ENCODE data around the gene ACSL3. TPM values are rescaled to one million over a fixed set of nuclear protein-coding genes. Genes with fewer than 3 reads are reported as not detected.
A peak's percentile ranks its signal among the peaks of the same experiment; 100 is the strongest.
"Not testable (repeated sequence)": the region's sequence is repeated elsewhere in the genome, so short reads cannot be mapped to it uniquely, and the experiment has no call there.

Gene ACSL3
- total RNA-seq, 1 experiment from 2014 or later, result 138 TPM

- no peak for DNase-seq (ENCODE audit: low read depth)
These were observed 107.8 kb downstream of the ACSL3 start for GRCh38 chr2:222968550-222969155.

DNA sequence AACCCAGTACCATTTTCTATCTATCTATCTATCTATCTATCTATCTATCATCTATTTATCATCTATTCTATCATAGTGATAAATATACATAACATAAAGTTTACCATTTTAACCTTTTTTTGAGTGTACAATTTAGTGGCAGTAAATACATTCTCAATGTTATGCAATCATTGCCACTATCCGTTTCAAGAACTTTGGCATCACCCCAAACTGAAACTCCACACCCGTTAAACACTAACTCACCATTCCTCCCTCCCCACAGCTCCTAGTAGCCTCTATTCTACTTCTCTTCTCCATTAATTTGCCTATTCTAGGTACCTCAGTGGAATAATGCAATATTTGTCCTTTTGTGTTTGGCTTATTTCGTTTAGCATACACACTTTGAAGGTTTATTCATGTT, 108.7 kb downstream of the ACSL3 start:
- DNase-seq (ENCODE audit: low read depth), result no peak

DNA sequence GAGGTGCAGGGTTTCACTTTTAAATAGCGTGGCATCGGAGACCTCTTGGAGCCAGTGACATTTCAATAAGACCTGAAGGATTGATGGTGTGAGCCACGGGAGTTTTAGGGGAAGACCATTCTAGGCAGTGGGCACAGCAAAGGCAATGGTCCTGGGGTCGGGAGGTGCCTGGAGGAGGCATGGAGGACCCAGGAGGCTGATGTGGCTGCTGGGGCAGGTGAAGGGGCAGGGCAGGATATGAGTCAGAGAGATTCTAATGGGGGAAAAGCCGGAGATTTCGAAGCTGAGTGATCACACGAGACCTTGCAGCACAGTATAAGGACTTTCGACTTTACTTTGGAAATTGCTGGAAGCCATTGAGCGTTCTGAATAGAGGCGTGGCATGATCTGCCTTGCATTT, 111.6 kb downstream of the ACSL3 start:
- DNase-seq (ENCODE audit: low read depth), result peak; percentile 42

- no peak for DNase-seq (ENCODE audit: low read depth)
These were observed 112.4 kb downstream of the ACSL3 start for GRCh38 chr2:222973237-222973636.

GRCh38 chr2:222973733-222974132, 112.9 kb downstream of the ACSL3 start:
- DNase-seq (ENCODE audit: low read depth), result no peak

DNA sequence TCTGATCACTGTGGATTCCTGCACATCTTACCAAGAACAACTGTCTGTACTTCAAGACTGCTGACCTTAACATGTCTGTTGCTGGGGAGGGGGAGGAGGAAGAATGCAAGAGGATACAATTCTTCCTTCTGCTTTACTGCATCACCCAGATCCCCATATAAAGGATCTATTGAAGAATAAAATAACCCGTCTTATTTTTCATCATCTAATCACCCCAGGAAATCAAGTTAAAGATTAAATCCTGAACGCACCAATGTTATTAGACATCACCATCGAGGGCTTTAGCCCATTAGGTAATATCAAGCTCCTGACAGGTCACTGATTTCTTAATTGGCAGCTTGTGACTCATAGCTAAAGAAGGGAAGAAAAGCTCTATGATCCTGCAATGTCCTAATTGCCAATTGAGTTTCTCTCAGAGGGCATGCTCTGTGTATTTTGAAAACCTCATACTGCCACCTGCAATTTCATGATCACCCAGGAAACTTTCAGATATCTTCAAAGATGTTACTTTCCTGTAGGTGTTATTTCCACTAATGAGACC, 115.8 kb downstream of the ACSL3 start:
- no peak for DNase-seq (ENCODE audit: low read depth)

DNA sequence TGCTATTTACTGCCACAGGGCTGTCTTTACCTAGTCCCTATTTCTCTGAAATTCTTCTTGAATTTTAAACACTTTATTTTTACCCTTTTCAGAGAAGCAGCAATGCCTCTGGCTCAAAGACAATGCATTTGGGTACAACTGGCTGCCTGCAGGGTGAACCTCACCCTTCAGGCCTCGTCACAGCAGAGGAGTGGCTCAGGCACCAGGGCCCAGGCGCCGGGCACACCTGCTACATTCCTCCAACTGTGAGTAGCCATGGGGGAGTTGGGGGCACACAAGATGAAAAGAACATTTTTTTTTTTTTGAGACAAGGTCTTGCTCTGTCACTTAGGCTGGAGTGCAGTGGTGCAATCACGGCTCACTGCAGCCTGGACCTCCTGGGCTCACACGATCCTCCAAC, 116.3 kb downstream of the ACSL3 start:
- DNase-seq (ENCODE audit: low read depth), result no peak

GRCh38 chr2:222978850-222979249, 118.0 kb downstream of the ACSL3 start:
- DNase-seq (ENCODE audit: low read depth), result no peak

GRCh38 chr2:222979484-222979883, 118.6 kb downstream of the ACSL3 start:
- no peak for DNase-seq (ENCODE audit: low read depth)

- peak; percentile 52 for DNase-seq (ENCODE audit: low read depth)
These were observed 121.4 kb downstream of the ACSL3 start for GRCh38 chr2:222982010-222982908.

GRCh38 chr2:222982909-222983265, 122.1 kb downstream of the ACSL3 start:
- no peak for DNase-seq (ENCODE audit: low read depth)

DNA sequence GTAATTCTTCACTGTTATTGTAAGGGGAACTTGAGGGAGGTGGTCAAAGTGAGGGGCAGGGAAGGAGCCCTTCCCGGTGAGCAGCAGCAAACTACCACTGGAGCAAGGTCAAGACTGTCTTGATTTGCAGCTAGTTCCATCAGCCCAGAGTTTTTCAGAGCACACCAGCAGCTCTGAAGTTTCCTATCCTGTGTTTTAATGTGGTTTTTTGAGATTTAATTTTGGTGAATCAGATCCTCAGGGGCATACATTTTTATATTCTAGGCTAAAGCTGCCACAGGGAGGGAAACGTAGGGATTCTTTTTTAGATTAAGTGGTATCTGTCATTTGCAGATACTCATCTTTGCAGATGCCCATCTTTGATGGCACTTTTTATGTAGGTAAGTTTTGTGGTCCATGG, 124.1 kb downstream of the ACSL3 start:
- DNase-seq (ENCODE audit: low read depth), result no peak

DNA sequence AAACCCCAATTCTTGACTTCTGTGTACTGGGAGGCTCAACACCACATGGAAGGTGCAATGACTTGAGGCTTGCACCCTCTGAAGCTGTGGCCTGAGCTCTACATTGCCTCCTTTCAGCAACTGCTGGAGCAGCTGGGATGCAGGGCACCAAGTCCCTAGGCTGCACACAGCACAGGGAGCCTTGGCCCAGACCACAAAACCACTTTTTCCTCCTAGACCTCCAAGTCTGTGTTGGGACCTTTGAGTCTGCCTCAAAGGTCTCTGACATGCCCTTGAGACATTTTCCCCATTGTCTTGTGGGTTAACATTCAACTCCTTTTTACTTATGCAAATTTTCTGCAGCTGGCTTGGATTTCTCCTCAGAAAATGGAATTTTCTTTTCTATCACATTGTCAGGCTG, 128.6 kb downstream of the ACSL3 start:
- no peak for DNase-seq (ENCODE audit: low read depth)

GRCh38 chr2:222990206-222990605, 129.4 kb downstream of the ACSL3 start:
- DNase-seq (ENCODE audit: low read depth), result not testable (repeated sequence)

- no peak for DNase-seq (ENCODE audit: low read depth)
These were observed 131.3 kb downstream of the ACSL3 start for GRCh38 chr2:222992137-222992536.

Other genes starting within 250 kb of the ACSL3 start
- gene FARSB, start 204.9 kb upstream of the ACSL3 start, total RNA-seq (2014; rRNA removed; shearing (Covaris generic)), result 38.5 and 50.9 TPM in 2 replicates
- gene MOGAT1, start 189.4 kb upstream of the ACSL3 start, total RNA-seq (2014; rRNA removed; shearing (Covaris generic)), result not detected in 2 replicates
- gene KCNE4, start 191.2 kb downstream of the ACSL3 start, total RNA-seq (2014; rRNA removed; shearing (Covaris generic)), result not detected in 2 replicates